Muscle of back (tissue), 11 donors: ENCODE results near the gene NMRK2. TPM values are rescaled to one million over a fixed set of nuclear protein-coding genes. Genes with fewer than 3 reads are reported as not detected.
"Not testable (repeated sequence)": the region's sequence is repeated elsewhere in the genome, so short reads cannot be mapped to it uniquely, and the experiment has no call there.

ENCODE experiments used
- DNase-seq, 3 donors: peaks; one replicate each; pipeline versions ENCODE4 v3.0.0 to v3.0.0-alpha.2; 2013
- polyA plus RNA-seq, 10 donors: library from polyadenylated mRNA; unstranded; fragments of 120-200 nt; gene quantifications; one replicate each; pipeline ENCODE4 v1.2.1, GENCODE V29; 2013; ENCODE audit not compliant: insufficient read length in 10 of 10

The NMRK2 gene
- polyA plus RNA-seq, 10 donors = 180 to 275 (median 255) TPM

DNA sequence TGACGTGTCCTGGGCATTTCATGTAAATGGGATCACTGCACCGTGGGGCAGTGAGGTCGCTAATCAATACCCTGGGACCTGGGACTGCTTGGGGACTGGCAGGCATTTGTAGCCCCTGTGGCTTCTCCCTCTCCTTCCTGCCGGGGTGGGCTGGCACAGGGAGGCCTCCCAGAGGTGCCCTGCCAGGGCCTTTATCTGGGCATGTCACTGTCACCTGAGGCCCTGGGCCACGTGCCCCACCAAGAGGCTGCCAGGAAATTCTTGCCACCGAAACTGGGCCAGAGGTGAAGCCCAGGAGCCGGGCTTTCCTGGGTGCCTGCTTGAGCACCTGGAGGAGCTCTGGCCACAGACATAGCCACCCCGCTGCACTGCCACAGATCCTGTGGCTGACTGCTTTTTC, 1.8 kb upstream of the NMRK2 start:
- no peak for DNase-seq

DNA sequence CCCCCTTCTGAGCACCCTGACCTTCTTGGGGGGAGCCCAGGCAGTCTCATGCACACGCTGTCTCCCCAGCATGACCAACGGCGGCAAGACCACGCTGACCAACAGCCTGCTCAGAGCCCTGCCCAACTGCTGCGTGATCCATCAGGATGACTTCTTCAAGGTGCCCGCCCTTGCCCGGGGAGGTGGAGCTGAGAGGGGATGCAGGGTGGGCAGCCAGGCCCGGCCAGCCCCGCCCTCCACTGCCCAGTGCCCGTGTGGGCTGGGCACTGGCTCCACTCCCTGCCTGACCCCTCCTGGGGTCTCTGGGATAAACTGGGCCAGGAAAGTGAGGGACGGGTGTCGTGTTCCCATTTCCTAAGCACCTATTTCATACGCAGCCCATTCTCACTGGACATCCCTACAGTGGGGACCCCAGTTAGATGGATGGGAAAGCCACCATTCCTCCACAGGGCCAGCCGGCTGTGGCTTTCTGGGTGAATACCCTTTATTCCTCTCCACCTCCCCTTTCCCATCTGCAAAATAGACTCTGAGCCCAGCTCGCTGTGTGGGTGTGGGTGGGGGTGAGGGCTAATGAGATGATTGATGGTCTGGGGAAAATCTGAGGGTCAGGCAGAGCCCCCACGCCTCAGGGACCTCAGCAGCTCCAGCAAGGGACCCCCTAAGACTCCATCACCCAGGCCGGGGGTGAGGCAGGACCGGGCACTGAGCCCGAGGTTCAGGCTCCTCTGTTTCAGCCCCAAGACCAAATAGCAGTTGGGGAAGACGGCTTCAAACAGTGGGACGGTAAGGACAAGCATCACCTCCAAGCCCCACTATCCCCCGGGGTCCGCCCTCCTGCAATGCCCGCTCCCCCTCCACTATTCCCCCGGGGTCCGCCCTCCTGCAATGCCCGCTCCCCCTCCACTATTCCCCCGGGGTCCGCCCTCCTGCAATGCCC, 3.9 kb downstream of the NMRK2 start:
- no peak for DNase-seq

DNA sequence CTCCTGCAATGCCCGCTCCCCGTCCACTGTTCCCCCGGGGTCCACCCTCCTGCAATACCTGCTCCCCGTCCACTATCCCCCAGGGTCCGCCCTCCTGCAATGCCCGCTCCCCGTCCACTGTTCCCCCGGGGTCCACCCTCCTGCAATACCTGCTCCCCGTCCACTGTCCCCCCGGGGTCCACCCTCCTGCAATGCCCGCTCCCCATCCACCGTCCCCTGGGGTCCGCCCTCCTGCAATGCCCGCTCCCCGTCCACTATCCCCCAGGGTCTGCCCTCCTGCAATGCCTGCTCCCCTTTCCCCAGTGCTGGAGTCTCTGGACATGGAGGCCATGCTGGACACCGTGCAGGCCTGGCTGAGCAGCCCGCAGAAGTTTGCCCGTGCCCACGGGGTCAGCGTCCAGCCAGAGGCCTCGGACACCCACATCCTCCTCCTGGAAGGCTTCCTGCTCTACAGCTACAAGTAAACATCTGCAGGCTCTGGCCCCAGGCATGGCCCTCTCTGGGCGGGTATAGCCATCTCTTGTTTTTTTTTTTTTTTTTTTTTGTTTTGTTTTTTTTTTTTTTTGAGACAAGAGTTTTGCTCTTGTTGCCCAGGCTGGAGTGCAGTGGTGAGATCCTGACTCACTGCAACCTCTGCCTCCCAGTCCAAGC, 5.6 kb downstream of the NMRK2 start:
- not testable (repeated sequence) for DNase-seq

GRCh38 chr19:3942790-3943409, 10.0 kb downstream of the NMRK2 start:
- DNase-seq = peak in 1 of 3 donors; percentile 34

- DNase-seq = no peak
Measured at GRCh38 chr19:3944018-3944721, 11.3 kb downstream of the NMRK2 start.

- DNase-seq = no peak
Measured at GRCh38 chr19:3945838-3946237, 13.0 kb downstream of the NMRK2 start.

DNA sequence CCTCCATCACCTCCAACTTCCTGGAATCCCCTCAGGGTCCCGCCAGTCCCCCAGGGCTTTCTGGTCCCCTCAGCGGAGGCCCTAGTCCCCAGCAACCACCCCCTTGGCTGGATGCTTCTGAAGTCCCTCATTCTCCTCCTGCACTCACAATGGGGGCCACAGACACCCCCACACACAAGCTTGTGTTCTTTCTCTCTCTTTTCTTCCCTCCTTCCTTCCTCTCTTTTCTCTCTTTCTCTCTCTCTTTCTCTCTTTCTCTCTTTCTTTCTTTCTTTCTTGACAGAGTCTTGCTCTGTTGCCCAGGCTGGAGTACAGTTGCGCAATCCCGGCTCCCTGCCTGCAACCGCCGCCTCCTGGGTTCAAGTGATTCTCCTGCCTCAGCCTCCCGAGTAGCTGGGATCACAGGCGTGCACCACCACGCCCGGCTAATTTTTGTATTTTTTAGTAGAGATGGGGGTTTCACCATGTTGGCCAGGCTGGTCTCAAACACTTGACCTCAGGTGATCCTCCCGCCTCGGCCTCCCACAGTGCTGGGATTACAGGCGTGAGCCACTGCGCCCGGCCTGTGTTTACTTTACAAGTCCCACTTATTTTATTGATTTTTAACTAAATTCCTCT, 14.6 kb downstream of the NMRK2 start:
- DNase-seq = not testable (repeated sequence)

- no peak for DNase-seq
Measured at GRCh38 chr19:3949294-3949693, 16.4 kb downstream of the NMRK2 start.

- no peak for DNase-seq
Measured at GRCh38 chr19:3949997-3950859, 17.4 kb downstream of the NMRK2 start.

DNA sequence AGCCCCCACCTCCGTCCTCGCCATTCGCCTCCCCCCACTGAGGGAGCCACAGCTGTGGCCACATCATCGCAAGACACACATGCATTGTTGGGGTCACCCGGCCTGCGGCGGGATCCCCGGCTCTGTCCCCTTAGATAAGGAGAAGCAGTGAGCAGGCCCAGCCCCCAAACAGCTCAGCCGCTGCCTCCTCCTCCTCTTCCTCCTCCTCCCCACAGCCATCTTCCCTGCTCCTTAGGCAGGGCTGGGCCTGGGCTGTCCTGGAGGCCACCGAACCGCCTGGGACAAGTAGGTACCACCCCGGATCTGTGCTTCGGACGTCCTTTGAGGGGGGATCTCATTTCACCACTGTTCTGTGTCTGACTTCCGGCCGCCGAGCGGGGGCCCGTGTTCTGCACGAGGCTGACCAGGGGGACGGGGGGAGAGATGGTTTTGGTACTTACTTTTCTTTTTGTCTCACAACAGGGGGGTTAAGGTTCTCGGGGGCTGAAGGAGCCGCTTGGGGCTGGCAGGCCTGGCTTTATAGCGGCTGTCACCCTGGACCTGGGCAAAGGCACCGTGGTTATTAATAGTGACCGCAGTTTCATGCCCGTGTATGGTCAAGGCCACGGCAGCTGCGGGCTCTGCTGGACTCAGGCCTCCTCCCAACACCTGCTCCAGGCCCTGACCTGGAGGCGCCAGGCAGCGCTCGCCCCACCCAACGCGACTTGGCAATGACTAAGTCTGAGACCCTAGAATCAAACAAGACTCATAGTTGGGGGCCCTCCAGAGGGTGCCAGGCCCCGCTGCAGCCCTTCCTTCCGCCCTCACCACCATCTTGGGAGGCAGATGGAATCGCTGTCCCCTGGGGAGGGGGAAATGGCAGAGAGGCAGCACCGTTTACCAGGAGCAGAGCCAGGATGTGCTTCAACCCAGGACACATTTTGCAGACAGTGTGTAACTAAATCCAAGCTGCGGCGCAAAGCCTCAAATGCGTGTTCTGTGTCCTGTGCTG, 18.3 kb downstream of the NMRK2 start:
- DNase-seq = peak; percentile 69 to 73 (median 72)

GRCh38 chr19:3952755-3953276, 19.9 kb downstream of the NMRK2 start:
- DNase-seq = not testable (repeated sequence)

DNA sequence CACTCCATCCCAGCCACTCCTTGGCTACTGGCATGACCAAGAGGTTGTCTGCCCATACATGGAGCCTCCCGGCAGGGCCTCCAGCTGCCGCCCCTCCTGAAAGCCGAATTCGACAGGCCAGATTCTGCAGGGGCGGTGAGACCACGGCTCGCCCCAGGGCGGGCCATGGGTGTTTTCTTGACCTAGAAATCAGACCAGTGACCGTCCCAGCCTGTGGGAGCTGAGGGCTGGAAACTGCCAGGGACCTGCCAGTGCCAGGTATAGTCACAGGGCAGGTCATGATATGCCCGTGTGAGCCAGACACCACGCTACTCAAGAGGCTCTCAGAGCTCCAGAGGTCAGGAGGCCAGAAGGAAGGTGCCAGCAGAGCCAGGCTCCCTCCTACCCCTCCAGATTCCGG, 21.2 kb downstream of the NMRK2 start:
- no peak for DNase-seq

DNA sequence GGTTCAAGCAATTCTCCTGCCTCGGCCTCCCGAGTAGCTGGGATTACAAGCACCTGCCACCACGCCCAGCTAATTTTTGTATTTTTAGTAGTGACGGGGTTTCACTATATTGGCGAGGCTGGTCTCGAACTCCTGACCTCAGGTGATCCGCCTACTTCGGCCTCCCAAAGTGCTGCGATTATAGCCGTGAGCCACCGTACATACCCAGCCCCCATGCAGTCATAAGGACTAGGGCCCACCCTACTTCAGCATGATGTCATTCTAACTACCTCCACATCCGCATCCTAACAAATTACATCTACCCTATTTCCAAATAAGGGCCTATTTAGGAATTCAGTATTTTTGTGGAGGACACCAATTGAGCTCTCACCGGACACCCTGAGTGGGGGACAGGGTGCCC, 22.4 kb downstream of the NMRK2 start:
- not testable (repeated sequence) for DNase-seq

DNA sequence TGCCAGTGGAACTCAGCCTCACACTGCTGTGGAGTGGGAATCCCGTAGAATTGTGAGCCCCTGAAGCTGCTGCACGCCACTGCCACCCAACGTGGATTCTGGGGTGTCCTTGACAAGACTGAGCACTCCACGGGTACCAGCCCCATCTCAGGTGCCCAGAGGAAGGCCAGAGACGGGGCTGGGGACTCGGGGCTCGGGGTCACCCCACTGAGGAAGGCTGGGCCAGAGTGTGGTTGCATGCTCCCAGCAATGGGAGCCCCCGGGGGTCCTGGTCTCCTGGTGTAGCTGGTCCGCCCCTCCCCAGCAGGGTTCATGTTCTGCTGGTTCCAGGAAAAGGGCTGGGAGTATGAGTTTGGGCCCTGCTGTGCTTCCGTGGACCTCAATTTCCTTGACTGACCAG, 22.8 kb downstream of the NMRK2 start:
- DNase-seq = no peak

DNA sequence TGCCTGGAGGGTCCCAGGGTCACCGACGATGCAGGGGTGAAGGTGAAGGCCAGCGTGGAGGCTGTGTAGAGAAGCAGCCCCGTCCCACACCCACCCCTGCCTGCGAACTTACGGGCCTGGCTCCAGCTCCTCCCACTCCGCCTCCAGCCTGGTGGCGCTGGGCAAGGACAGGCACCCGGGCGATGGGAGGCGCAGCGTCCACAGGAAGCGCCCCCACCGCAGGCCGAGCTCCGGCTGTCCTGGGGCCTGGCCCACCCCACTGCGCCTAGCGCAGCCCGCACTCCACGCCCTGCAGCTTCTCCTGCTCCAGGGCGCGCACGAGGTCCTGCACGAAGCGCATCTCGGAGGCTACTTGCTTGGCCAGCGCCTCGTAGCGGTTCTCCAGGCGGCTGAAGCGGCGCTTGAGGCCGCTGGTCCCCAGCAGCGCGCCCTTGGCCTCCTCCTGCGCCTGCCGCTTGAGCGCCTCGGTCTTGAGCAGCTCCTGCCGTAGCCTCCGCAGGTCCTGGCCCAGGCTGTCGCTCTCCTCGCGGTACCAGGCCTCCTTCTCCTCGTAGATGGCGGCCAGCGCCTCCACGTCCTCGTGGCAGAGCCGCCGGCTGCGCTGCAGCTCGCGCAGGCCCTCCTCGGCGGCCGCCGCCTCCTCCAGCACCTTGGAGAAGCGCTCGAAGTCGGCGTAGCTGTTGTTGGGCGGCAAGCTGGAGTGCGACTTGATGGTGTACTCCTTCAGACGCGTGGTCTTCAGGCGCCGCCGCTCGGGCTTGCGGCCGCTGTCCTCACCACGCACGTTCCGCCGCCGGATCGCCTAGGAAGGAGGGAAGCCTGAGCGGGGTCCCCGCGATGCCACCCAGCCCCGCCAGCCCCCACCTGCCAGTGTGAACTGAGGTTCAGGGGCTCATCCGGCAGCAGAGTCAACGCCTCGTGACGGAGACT, 26.2 kb downstream of the NMRK2 start:
- no peak for DNase-seq

- DNase-seq = no peak
Measured at GRCh38 chr19:3959766-3960131, 26.9 kb downstream of the NMRK2 start.

DNA sequence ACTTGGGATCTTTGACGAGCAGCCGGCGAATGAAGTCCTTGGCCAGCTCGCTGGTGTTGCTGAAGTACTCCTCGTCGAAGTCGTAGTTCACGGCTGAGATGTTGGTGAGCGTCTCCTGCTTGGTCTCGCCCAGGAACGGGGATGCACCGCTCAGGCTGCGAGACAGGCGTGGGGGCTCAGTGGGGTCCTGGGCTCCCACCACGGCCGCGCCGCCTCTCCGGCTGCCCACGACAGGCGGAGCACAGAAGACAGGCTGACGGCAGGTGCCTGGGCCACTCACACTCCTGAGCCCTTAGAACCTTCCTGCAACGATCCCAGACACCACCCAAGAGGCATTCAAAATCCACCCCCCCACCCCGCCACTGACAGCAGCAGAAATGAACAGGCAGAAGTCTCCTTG, 28.1 kb downstream of the NMRK2 start:
- DNase-seq = no peak
